HEK293 (cell line): ENCODE measurements around the gene MUC20.

Experiments
- CTCF ChIP-seq: fragments of 450-650 bp; formaldehyde crosslinking; IDR thresholded peaks from 2 replicates; pipeline ENCODE4 v1.5.1; 2016; ENCODE audit warnings: missing biosample characterization, missing genetic modification characterization
- OSR2 ChIP-seq: fragments of 450-650 bp; formaldehyde crosslinking; IDR thresholded peaks from 2 replicates; pipeline ENCODE4 v1.5.1; 2016; ENCODE audit warnings: missing biosample characterization, missing genetic modification characterization
- REST ChIP-seq: fragments of 450-650 bp; formaldehyde crosslinking; IDR thresholded peaks from 2 replicates; pipeline ENCODE4 v1.5.1; 2016; ENCODE audit warnings: missing biosample characterization, missing genetic modification characterization
- TCF7L2 ChIP-seq: IDR thresholded peaks from 2 replicates; pipeline ENCODE4 v1.6.1; 2011; ENCODE audit warnings: low read depth, mild to moderate bottlenecking, inconsistent platforms, low read length, moderate library complexity, borderline replicate concordance
- ZNF221 ChIP-seq: fragments of 450-650 bp; formaldehyde crosslinking; IDR thresholded peaks from 2 replicates; pipeline ENCODE4 v1.5.1; 2017; ENCODE audit warnings: missing biosample characterization, missing genetic modification characterization, borderline replicate concordance
- ZNF302 ChIP-seq: fragments of 450-650 bp; formaldehyde crosslinking; IDR thresholded peaks from 2 replicates; pipeline ENCODE4 v1.5.1; 2016; ENCODE audit warnings: missing biosample characterization, missing genetic modification characterization, low read depth
- ZNF433 ChIP-seq: fragments of 450-650 bp; formaldehyde crosslinking; IDR thresholded peaks from 2 replicates; pipeline ENCODE4 v1.5.1; 2016; ENCODE audit warnings: missing biosample characterization, missing genetic modification characterization, low read depth
- ZNF549 ChIP-seq: fragments of 450-650 bp; IDR thresholded peaks from 2 replicates; pipeline ENCODE4 v1.5.1; 2018; ENCODE audit warnings: missing biosample characterization, missing genetic modification characterization, mild to moderate bottlenecking, inconsistent platforms, moderate library complexity
- ZNF555 ChIP-seq: fragments of 450-650 bp; formaldehyde crosslinking; conservative IDR thresholded peaks from 2 replicates; pipeline ENCODE4 v1.5.1; 2017; ENCODE audit warnings: missing biosample characterization, mild to moderate bottlenecking, missing genetic modification characterization, inconsistent platforms
- ZNF558 ChIP-seq: fragments of 450-650 bp; formaldehyde crosslinking; IDR thresholded peaks from 2 replicates; pipeline ENCODE4 v1.5.1; 2016; ENCODE audit warnings: missing biosample characterization, missing genetic modification characterization
- ZNF654 ChIP-seq: fragments of 450-650 bp; formaldehyde crosslinking; IDR thresholded peaks from 2 replicates; pipeline ENCODE4 v1.5.1; 2016; ENCODE audit warnings: low read depth, missing biosample characterization, missing genetic modification characterization

- TF ChIP-seq TCF7L2, result no peak
- TF ChIP-seq ZNF549, result no peak
- no peak for TF ChIP-seq OSR2 (tag by site-specific recombination)
- no peak for TF ChIP-seq ZNF433
- no peak for TF ChIP-seq REST
- TF ChIP-seq ZNF558, result no peak
- TF ChIP-seq ZNF555 (tag by site-specific recombination), result no peak
- no peak for TF ChIP-seq ZNF654 (tag by site-specific recombination)
- no peak for TF ChIP-seq CTCF
- TF ChIP-seq ZNF221 (tag by site-specific recombination), result no peak
- TF ChIP-seq ZNF302 (tag by site-specific recombination), result no peak
These were observed 29.8 kb upstream of the MUC20 start for GRCh38 chr3:195690951-195691350.
